Activated CD8-positive, alpha-beta T cell treated with anti-CD3 and anti-CD28 coated beads for 36 hours (primary cell): ENCODE data around the gene NCOA1. TPM values are rescaled to one million over a fixed set of nuclear protein-coding genes. Genes with fewer than 3 reads are reported as not detected.
"Not testable (repeated sequence)": the region's sequence is repeated elsewhere in the genome, so short reads cannot be mapped to it uniquely, and the experiment has no call there.

Experiments used
- ATAC-seq: fragments of 200-7000 bp; cut with Tn5 transposase; one replicate; pipeline ENCODE4 v1.10.0; 2021; ENCODE audit warnings: mild to moderate bottlenecking, moderate library complexity
- CTCF ChIA-PET: fragments of 350-600 bp; sonication (Branson Sonifier 250); formaldehyde crosslinking; loops from one replicate; lab custom pipeline; 2021; ENCODE audit warnings: antibody characterized with exemption; lab: Charles Lee
- POLR2A ChIA-PET: fragments of 350-600 bp; sonication (Branson Sonifier 250); formaldehyde crosslinking; loops from one replicate; lab custom pipeline; 2021; ENCODE audit warnings: antibody characterized with exemption; lab: Charles Lee
- DNase-seq: peaks from one replicate; pipeline ENCODE4 v3.0.0-alpha.2; 2020
- H3K27ac Mint-ChIP-seq: one replicate; pipeline ENCODE4 v1.8.0; 2021; ENCODE audit warnings: mild to moderate bottlenecking, mixed read lengths
- H3K27me3 Mint-ChIP-seq: one replicate; pipeline ENCODE4 v1.8.0; 2021; ENCODE audit warnings: mixed read lengths
- H3K36me3 Mint-ChIP-seq: one replicate; pipeline ENCODE4 v1.8.0; 2021; ENCODE audit warnings: low read depth, mixed read lengths
- H3K4me1 Mint-ChIP-seq: one replicate; pipeline ENCODE4 v1.8.0; 2021; ENCODE audit warnings: low read depth, mixed read lengths
- H3K4me3 Mint-ChIP-seq: one replicate; pipeline ENCODE4 v1.8.0; 2021; ENCODE audit warnings: mild to moderate bottlenecking, moderate library complexity, mixed read lengths
- H3K9me3 Mint-ChIP-seq: one replicate; pipeline ENCODE4 v1.8.0; 2021; ENCODE audit warnings: mixed read lengths
- intact Hi-C: fragments of 100-400 bp; cut with micrococcal nuclease; formaldehyde crosslinking; loops from one replicate; pipeline ENCODE4 v1.10.0; 2022
- total RNA-seq, 2 experiments: library from RNA; stranded (reverse); gene quantifications; one replicate each; pipeline ENCODE4 v1.2.3, GENCODE V29; 2021
- TF ChIP-seq, protein P1 (sequence below): fragments of 200-600 bp; IDR thresholded peaks from one replicate; pipeline ENCODE4 v1.8.0; 2022; ENCODE audit warnings: antibody characterized with exemption, mild to moderate bottlenecking

The NCOA1 gene
- total RNA-seq, 2 experiments from 2014 or later, result 16.8 to 17.1 TPM

GRCh38 chr2:24543252-24543651, 52.2 kb downstream of the NCOA1 start:
- H3K4me1 Mint-ChIP-seq, result peaks cover 28% of the 10 kb centered on the region
- H3K36me3 Mint-ChIP-seq, result peaks cover 35% of the 10 kb centered on the region
- ChIA-PET CTCF (interaction anchor here (0.6 to 1.0 kb wide), 2 partner anchors 120 to 134 kb away, joined by 3 read pairs; no protein-coding TSS in a partner anchor), POLR2A (no interaction called here)
- TF ChIP-seq, protein P1, sequence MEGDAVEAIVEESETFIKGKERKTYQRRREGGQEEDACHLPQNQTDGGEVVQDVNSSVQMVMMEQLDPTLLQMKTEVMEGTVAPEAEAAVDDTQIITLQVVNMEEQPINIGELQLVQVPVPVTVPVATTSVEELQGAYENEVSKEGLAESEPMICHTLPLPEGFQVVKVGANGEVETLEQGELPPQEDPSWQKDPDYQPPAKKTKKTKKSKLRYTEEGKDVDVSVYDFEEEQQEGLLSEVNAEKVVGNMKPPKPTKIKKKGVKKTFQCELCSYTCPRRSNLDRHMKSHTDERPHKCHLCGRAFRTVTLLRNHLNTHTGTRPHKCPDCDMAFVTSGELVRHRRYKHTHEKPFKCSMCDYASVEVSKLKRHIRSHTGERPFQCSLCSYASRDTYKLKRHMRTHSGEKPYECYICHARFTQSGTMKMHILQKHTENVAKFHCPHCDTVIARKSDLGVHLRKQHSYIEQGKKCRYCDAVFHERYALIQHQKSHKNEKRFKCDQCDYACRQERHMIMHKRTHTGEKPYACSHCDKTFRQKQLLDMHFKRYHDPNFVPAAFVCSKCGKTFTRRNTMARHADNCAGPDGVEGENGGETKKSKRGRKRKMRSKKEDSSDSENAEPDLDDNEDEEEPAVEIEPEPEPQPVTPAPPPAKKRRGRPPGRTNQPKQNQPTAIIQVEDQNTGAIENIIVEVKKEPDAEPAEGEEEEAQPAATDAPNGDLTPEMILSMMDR, result peak; percentile 75
- no peak overlapping the region for H3K27ac Mint-ChIP-seq
- intact Hi-C loops, result no loop called here
- H3K4me3 Mint-ChIP-seq, result no peak overlapping the region
- H3K9me3 Mint-ChIP-seq, result peaks cover 31% of the 10 kb centered on the region
- DNase-seq, result peak; percentile 31
- no peak for ATAC-seq
- no peaks in the 10 kb centered on the region for H3K27me3 Mint-ChIP-seq

DNA sequence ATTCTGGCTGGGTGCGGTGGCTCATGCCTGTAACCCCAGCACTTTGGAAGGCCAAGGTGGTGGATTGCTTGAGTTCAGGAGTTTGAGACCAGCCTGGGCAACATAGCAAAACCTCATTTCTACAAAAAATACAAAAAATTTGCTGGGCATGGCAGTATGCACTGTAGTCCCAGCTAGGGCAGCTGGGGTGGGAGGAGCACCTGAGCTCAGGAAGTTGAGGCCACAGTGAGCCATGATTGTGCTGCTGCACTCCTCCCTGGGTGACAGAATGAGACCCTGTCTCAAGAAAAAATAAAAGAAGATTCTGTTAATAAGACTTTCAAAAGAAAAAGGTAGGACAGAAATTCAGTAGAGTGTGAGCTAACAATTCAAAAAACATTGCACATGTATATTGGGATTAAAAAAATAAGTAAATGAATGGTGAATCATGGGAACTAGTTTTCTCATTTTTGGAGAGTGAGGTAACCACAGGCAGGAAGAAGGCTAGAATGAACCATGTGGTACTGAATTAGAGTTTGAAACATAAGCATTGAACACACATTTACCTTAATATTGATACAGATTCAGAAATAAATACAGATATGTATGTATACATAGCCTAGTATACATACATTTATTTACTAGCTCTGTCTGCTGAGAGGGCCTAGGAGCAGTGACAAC, 53.5 kb downstream of the NCOA1 start:
- Mint-ChIP-seq H3K4me3 (no peak overlapping the region), H3K27ac (peak overlapping the region; percentile 17), H3K4me1 (peaks cover 26% of the 10 kb centered on the region), H3K9me3 (peaks cover 34% of the 10 kb centered on the region), H3K27me3 (no peaks in the 10 kb centered on the region), H3K36me3 (peaks cover 41% of the 10 kb centered on the region)
- ChIA-PET CTCF (no interaction called here), POLR2A (no interaction called here)
- DNase-seq (no peak), ATAC-seq (peak; percentile 37)
- intact Hi-C loops, result no loop called here
- TF ChIP-seq, protein P1, result no peak

DNA sequence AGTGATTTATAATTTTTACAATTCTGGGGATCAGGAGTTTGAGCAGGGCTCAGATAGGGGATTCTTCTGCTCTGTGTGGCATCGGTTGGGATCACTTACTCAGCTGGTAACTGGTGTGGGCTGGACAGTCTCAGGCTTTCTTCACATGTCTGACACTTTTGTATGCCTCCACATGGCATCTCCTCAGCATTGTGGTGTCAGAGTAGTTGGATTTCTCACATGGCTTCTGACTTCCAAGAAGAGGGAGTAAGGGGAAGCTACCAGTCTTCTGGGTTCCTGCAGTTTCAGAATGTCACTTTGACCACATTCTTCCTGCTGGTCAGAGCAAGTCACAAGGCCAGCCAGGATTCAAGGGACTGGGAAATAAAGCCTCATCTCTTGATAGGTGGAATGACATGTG, 55.6 kb downstream of the NCOA1 start:
- ChIA-PET CTCF (interaction anchor here (0.8 kb wide), 1 partner anchor 15 kb away, joined by 3 read pairs; no protein-coding TSS in a partner anchor), POLR2A (no interaction called here)
- intact Hi-C loops, result no loop called here
- Mint-ChIP-seq H3K9me3 (peaks cover 30% of the 10 kb centered on the region), H3K4me1 (peaks cover 35% of the 10 kb centered on the region), H3K27ac (no peak overlapping the region), H3K36me3 (peaks cover 39% of the 10 kb centered on the region), H3K4me3 (no peak overlapping the region), H3K27me3 (no peaks in the 10 kb centered on the region)
- TF ChIP-seq, protein P1, result no peak
- no peak for ATAC-seq
- no peak for DNase-seq

- Mint-ChIP-seq H3K36me3 (peaks cover 33% of the 10 kb centered on the region), H3K27ac (no peak overlapping the region), H3K4me1 (peaks cover 37% of the 10 kb centered on the region), H3K27me3 (no peaks in the 10 kb centered on the region), H3K4me3 (no peak overlapping the region), H3K9me3 (peaks cover 24% of the 10 kb centered on the region)
- ChIA-PET POLR2A (no interaction called here), CTCF (no interaction called here)
- intact Hi-C loops, result no loop called here
- TF ChIP-seq, protein P1, result no peak
- DNase-seq (no peak), ATAC-seq (no peak)
Measured at GRCh38 chr2:24548058-24548457, 57.0 kb downstream of the NCOA1 start.

DNA sequence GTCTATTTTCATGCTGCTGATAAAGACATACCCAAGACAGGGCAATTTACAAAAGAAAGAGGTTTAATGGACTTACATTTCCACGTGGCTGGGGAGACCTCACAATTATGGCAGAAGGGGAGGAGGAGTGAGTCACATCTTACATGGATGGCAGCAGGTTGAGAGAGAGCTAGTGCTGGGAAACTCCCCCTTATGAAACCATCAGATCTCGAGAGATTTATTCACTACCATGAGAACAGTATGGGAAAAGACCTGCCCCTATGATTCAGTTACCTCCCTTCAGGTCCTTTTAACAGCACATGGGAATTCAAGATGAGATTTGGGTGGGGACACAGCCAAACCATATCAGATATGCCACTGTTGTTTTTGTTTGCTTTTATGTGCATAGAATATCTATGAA, 59.2 kb downstream of the NCOA1 start:
- CTCF ChIA-PET, result interaction anchor here (1.1 kb wide), 1 partner anchor 11 kb away, joined by 3 read pairs; no protein-coding TSS in a partner anchor
- ATAC-seq (peak; percentile 62), DNase-seq (peak; percentile 13)
- H3K9me3 Mint-ChIP-seq, result peaks cover 20% of the 10 kb centered on the region
- H3K27ac Mint-ChIP-seq, POLR2A ChIA-PET, H3K27me3 Mint-ChIP-seq, intact Hi-C loops, H3K4me3 Mint-ChIP-seq: not testable (repeated sequence)
- peaks cover 23% of the 10 kb centered on the region for H3K4me1 Mint-ChIP-seq
- H3K36me3 Mint-ChIP-seq, result peaks cover 30% of the 10 kb centered on the region
